GM12878 (cell line): ENCODE measurements around the gene CBFB. TPM values are rescaled to one million over a fixed set of nuclear protein-coding genes. Genes with fewer than 3 reads are reported as not detected.

Experiments used
- ATAC-seq: fragments of 200-7000 bp; cut with Tn5 transposase; 3 replicates; pipeline ENCODE4 v1.9.1; 2020; ENCODE audit warnings: mild to moderate bottlenecking, moderate library complexity
- BruUV-seq: library from RNA; stranded (reverse); fragments of 400-500 nt; replicated peaks from 2 replicates; lab custom pipeline; 2021; lab: Mats Ljungman, UMichigan
- CTCF ChIA-PET: fragments of 300-600 bp; sonication (Branson Sonifier 250); formaldehyde crosslinking; extraction: SDS; loops from one replicate; lab custom pipeline; 2021; ENCODE audit warnings: inconsistent platforms; lab: Yijun Ruan, JAX
- POLR2A ChIA-PET: fragments of 350-600 bp; formaldehyde crosslinking; extraction: SDS; loops from one replicate; lab custom pipeline; 2021; ENCODE audit warnings: inconsistent platforms; lab: Charles Lee
- RAD21 ChIA-PET: fragments of 300-600 bp; sonication (Branson Sonifier 250); formaldehyde crosslinking; loops from one replicate; lab custom pipeline; 2023; ENCODE audit warnings: antibody characterized with exemption; ENCODE audit not compliant: unreplicated experiment; lab: Charles Lee
- SMC1A ChIA-PET: fragments of 300-600 bp; sonication (Branson Sonifier 250); formaldehyde crosslinking; loops from one replicate; lab custom pipeline; 2023; ENCODE audit not compliant: unreplicated experiment, uncharacterized antibody; lab: Charles Lee
- DNase-seq: peaks from one replicate; pipeline ENCODE4 v3.0.0-alpha.2; 2011; ENCODE audit warnings: low read depth, low spot score
- FAIRE-seq: peaks from 3 replicates; lab custom pipeline; 2011; peaks lifted over from hg19 to GRCh38; lab: Jason Lieb, UNC
- H2AFZ ChIP-seq: 2 replicates; pipeline ENCODE4 v1.6.0; 2011; ENCODE audit warnings: low read depth, low read length, control low read depth; ENCODE audit not compliant: control insufficient read depth
- H3K27ac ChIP-seq: 2 replicates; pipeline ENCODE4 v1.5.1; 2011; ENCODE audit warnings: control low read depth; ENCODE audit not compliant: control insufficient read depth, insufficient read depth
- H3K27me3 ChIP-seq, 2 experiments: replicated peaks in 1 of 2; 2 replicates each; pipeline versions ENCODE4 v1.6.0 to v1.6.1; 2011; ENCODE audit warnings: low read length in 1 of 2; ENCODE audit not compliant: control insufficient read depth in 2 of 2, insufficient read depth in 2 of 2
- H3K36me3 ChIP-seq, 2 experiments: 2 replicates each; pipeline ENCODE4 v1.5.1; 2011; ENCODE audit warnings: low read length in 1 of 2; ENCODE audit not compliant: control insufficient read depth in 2 of 2, insufficient read depth in 2 of 2
- H3K4me1 ChIP-seq: 2 replicates; pipeline ENCODE4 v1.6.1; 2011; ENCODE audit warnings: mild to moderate bottlenecking, low read length, moderate library complexity, mixed read lengths; ENCODE audit not compliant: control insufficient read depth, insufficient read depth
- H3K4me2 ChIP-seq: 2 replicates; pipeline ENCODE4 v1.6.0; 2011; ENCODE audit warnings: control low read depth; ENCODE audit not compliant: control insufficient read depth, insufficient read depth
- H3K4me3 ChIP-seq: fragments of 200-600 bp; sonication (generic); 2 replicates; pipeline ENCODE4 v1.5.1; 2016
- H3K79me2 ChIP-seq: 2 replicates; pipeline ENCODE4 v1.6.0; 2011; ENCODE audit warnings: low read length; ENCODE audit not compliant: control insufficient read depth, insufficient read depth
- H3K9ac ChIP-seq: 2 replicates; pipeline ENCODE4 v1.8.0; 2011; ENCODE audit warnings: low read length, control low read depth, mixed read lengths; ENCODE audit not compliant: control insufficient read depth, insufficient read depth
- H3K9me3 ChIP-seq: replicated peaks from 3 replicates; pipeline ENCODE4 v1.5.1; 2011; ENCODE audit warnings: mild to moderate bottlenecking, low read length; ENCODE audit not compliant: control insufficient read depth, insufficient read depth
- H4K20me1 ChIP-seq: 2 replicates; pipeline ENCODE4 v1.6.0; 2011; ENCODE audit not compliant: control insufficient read depth, insufficient read depth
- BCL11A ChIP-seq: IDR thresholded peaks from 2 replicates; pipeline ENCODE4 v1.6.1; 2011; ENCODE audit warnings: low read depth, low read length
- EED ChIP-seq: sonication (generic); IDR thresholded peaks from 2 replicates; pipeline ENCODE4 v1.6.1; 2016; ENCODE audit warnings: antibody characterized with exemption, low read depth
- GATAD2B ChIP-seq: fragments of 450-650 bp; conservative IDR thresholded peaks from 2 replicates; pipeline ENCODE4 v1.6.1; 2017; ENCODE audit warnings: low read depth, mild to moderate bottlenecking, moderate library complexity
- KLF5 ChIP-seq: fragments of 450-650 bp; IDR thresholded peaks from 2 replicates; pipeline ENCODE4 v1.6.1; 2014; ENCODE audit warnings: mild to moderate bottlenecking; ENCODE audit not compliant: partially characterized antibody
- MXI1 ChIP-seq: fragments of 150-350 bp; IDR thresholded peaks from 2 replicates; pipeline ENCODE4 v1.6.1; 2011; ENCODE audit warnings: low read depth, mild to moderate bottlenecking, inconsistent platforms, low read length, improper control_type of control experiment
- NBN ChIP-seq: fragments of 450-650 bp; IDR thresholded peaks from 2 replicates; pipeline ENCODE4 v1.6.1; 2016
- NR2C2 ChIP-seq: IDR thresholded peaks from 2 replicates; pipeline ENCODE4 v1.6.1; 2011; ENCODE audit warnings: borderline replicate concordance, low read depth; ENCODE audit not compliant: control insufficient read depth, insufficient read length
- PML ChIP-seq: IDR thresholded peaks from 2 replicates; pipeline ENCODE4 v1.6.1; 2012; ENCODE audit warnings: low read length, inconsistent platforms
- POLR2A ChIP-seq: IDR thresholded peaks from 2 replicates; pipeline ENCODE4 v1.6.1; 2011; ENCODE audit warnings: low read depth, mild to moderate bottlenecking, low read length
- POLR2AphosphoS2 ChIP-seq: IDR thresholded peaks from 2 replicates; pipeline ENCODE4 v1.6.1; 2011; ENCODE audit warnings: low read depth, mild to moderate bottlenecking, low read length, improper control_type of control experiment, moderate library complexity
- RAD21 ChIP-seq: IDR thresholded peaks from 2 replicates; pipeline ENCODE4 v1.6.1; 2011; ENCODE audit warnings: mild to moderate bottlenecking, low read depth, low read length, moderate library complexity; ENCODE audit not compliant: insufficient read depth
- SIN3A ChIP-seq: IDR thresholded peaks from 2 replicates; pipeline ENCODE4 v1.6.1; 2012; ENCODE audit warnings: low read depth, low read length, improper control_type of control experiment
- SMC3 ChIP-seq: IDR thresholded peaks from 2 replicates; pipeline ENCODE4 v1.6.1; 2011; ENCODE audit warnings: low read length, improper control_type of control experiment, borderline replicate concordance
- WRNIP1 ChIP-seq: IDR thresholded peaks from 2 replicates; pipeline ENCODE4 v1.6.1; 2011; ENCODE audit warnings: low read depth, low read length, improper control_type of control experiment, borderline replicate concordance
- ZNF217 ChIP-seq: fragments of 450-650 bp; IDR thresholded peaks from 2 replicates; pipeline ENCODE4 v1.6.1; 2017; ENCODE audit warnings: antibody characterized with exemption, mild to moderate bottlenecking
- ZNF274 ChIP-seq: IDR thresholded peaks from one replicate; pipeline ENCODE4 v1.8.0; 2011; ENCODE audit not compliant: insufficient read length, insufficient read depth
- WGBS: methylation state at CpG from one replicate; pipeline ENCODE4 v1.1.6; 2016; ENCODE audit warnings: low lambda C conversion rate; ENCODE audit not compliant: insufficient replicate concordance, insufficient coverage; ENCODE audit errors: missing lambda C conversion rate; 5-methylcytosine and 5-hydroxymethylcytosine counted together
- in situ Hi-C: fragments of 300-500 bp; cut with MboI; formaldehyde crosslinking; loops from 9 replicates; pipeline ENCODE4 v1.14.3; 2018; ENCODE audit warnings: mixed read lengths
- intact Hi-C: fragments of 100-400 bp; cut with micrococcal nuclease; formaldehyde crosslinking; loops from one replicate; pipeline ENCODE4 v1.14.2; 2022; ENCODE audit not compliant: unreplicated experiment
- polyA plus RNA-seq, 11 experiments: library from polyadenylated mRNA; depleted of rRNA in 4 of 11; unstranded in 6 of 11; stranded (reverse) in 5 of 11; fragments of >200 nt; fragmentation: Nextera tagmentation in 4 of 11; fragmentation: Illumina TruSeq in 1 of 11; extraction: Ambion mirVana in 4 of 11; extraction: Trizol in 1 of 11; gene quantifications; 1 replicate in 1 of 11; 2 replicates in 10 of 11; pipeline versions ENCODE4 v1.2.1 to v1.2.3, GENCODE V29; 2011 to 2016; ENCODE audit warnings: inconsistent platforms in 2 of 11, missing spikeins in 2 of 11, low read depth in 1 of 11
- total RNA-seq, 4 experiments: library from RNA; depleted of rRNA in 3 of 4; stranded (reverse); fragments of >200 nt in 3 of 4; fragmentation: Illumina TruSeq in 1 of 4; extraction: Trizol in 1 of 4; gene quantifications; 2 replicates each; pipeline versions ENCODE4 v1.2.1 to v1.2.3, GENCODE V29; 2013 to 2021

Gene CBFB
- total and polyA plus RNA-seq, 10 of the 15 experiments (the other 5 are each of a cell fraction or from before 2014, with no cell fraction given), result 25.3 to 83.8 (median 65.7) TPM

GRCh38 chr16:67148221-67148620, 119.3 kb downstream of the CBFB start:
- FAIRE-seq, result no peak
- TF ChIP-seq MXI1, result no peak
- no peak for TF ChIP-seq WRNIP1
- TF ChIP-seq SMC3, result no peak
- no peak for TF ChIP-seq PML
- no peak for TF ChIP-seq POLR2AphosphoS2
- TF ChIP-seq EED, result no peak
- TF ChIP-seq ZNF217, result no peak
- TF ChIP-seq NR2C2, result no peak
- no peak for TF ChIP-seq RAD21
- TF ChIP-seq GATAD2B, result no peak
- no peak for TF ChIP-seq SIN3A
- TF ChIP-seq NBN, result no peak
- no peak for TF ChIP-seq KLF5
- no peak for TF ChIP-seq BCL11A
- TF ChIP-seq POLR2A, result no peak
- no peak for TF ChIP-seq ZNF274
- H2AFZ ChIP-seq, result no peak overlapping the region
- ChIA-PET CTCF (no interaction called here), RAD21 (no interaction called here), SMC1A (no interaction called here), POLR2A (no interaction called here)
- no peaks in the 10 kb centered on the region for H3K27me3 ChIP-seq
- no peak overlapping the region for H3K4me3 ChIP-seq
- H3K4me2 ChIP-seq, result no peak overlapping the region
- 100% methylated on average over 2 of the region's 2 CpGs for WGBS
- H3K9ac ChIP-seq, result no peak overlapping the region
- in situ Hi-C loops, result no loop called here
- H3K27ac ChIP-seq, result no peak overlapping the region
- H3K79me2 ChIP-seq, result no peaks in the 10 kb centered on the region
- no peaks in the 10 kb centered on the region; the same call in 1 of the 2 replicates for H3K4me1 ChIP-seq
- intact Hi-C loops, result no loop called here
- H3K36me3 ChIP-seq, result peaks cover 19 to 23% of the 10 kb centered on the region in 2 experiments; a peak in 3 of 4 replicates
- DNase-seq, result no peak
- H3K9me3 ChIP-seq, result no peaks in the 10 kb centered on the region
- no peak for ATAC-seq
- H4K20me1 ChIP-seq, result no peaks in the 10 kb centered on the region
- no TSS peak for BruUV-seq
